ENCODE measurements around the gene SLC16A7.

SLC16A7 gene

GRCh38 chr12:59652130-59652529 is 56.3 kb downstream of the SLC16A7 start:
- TF ChIP-seq MAX (IDR thresholded peaks at IDR 0.05; ENCODE audit: low read depth, low read length) (no peak), POLR2A (IDR thresholded peaks at IDR 0.05; ENCODE audit: extremely low read depth, insufficient read length) (no peak), CTCF (IDR thresholded peaks at IDR 0.05; ENCODE audit: low read depth, low read length) (no peak), MYC (IDR thresholded peaks at IDR 0.05; ENCODE audit: low read depth, low read length) (no peak)
- DNase-seq (ENCODE audit: low read depth), result no peak
- H3K4me3 ChIP-seq (ENCODE audit: low read depth, low read length), result no peak overlapping the region

- no peak overlapping the region for H3K4me3 ChIP-seq (ENCODE audit: low read depth, low read length)
- DNase-seq (ENCODE audit: low read depth), result no peak
- TF ChIP-seq MAX (IDR thresholded peaks at IDR 0.05; ENCODE audit: low read depth, low read length) (no peak), POLR2A (IDR thresholded peaks at IDR 0.05; ENCODE audit: extremely low read depth, insufficient read length) (no peak), CTCF (IDR thresholded peaks at IDR 0.05; ENCODE audit: low read depth, low read length) (no peak), MYC (IDR thresholded peaks at IDR 0.05; ENCODE audit: low read depth, low read length) (no peak)
Observed at GRCh38 chr12:59654061-59654460, 58.2 kb downstream of the SLC16A7 start.

GRCh38 chr12:59657266-59657665 is 61.4 kb downstream of the SLC16A7 start:
- TF ChIP-seq MAX (IDR thresholded peaks at IDR 0.05; ENCODE audit: low read depth, low read length) (no peak), MYC (IDR thresholded peaks at IDR 0.05; ENCODE audit: low read depth, low read length) (no peak), POLR2A (IDR thresholded peaks at IDR 0.05; ENCODE audit: extremely low read depth, insufficient read length) (no peak), CTCF (IDR thresholded peaks at IDR 0.05; ENCODE audit: low read depth, low read length) (no peak)
- no peak overlapping the region for H3K4me3 ChIP-seq (ENCODE audit: low read depth, low read length)
- DNase-seq (ENCODE audit: low read depth), result no peak

- no peak overlapping the region for H3K4me3 ChIP-seq (ENCODE audit: low read depth, low read length)
- no peak for TF ChIP-seq MYC (IDR thresholded peaks at IDR 0.05; ENCODE audit: low read depth, low read length)
- TF ChIP-seq POLR2A (IDR thresholded peaks at IDR 0.05; ENCODE audit: extremely low read depth, insufficient read length), result no peak
- TF ChIP-seq MAX (IDR thresholded peaks at IDR 0.05; ENCODE audit: low read depth, low read length), result no peak
- TF ChIP-seq CTCF (IDR thresholded peaks at IDR 0.05; ENCODE audit: low read depth, low read length), result no peak
- DNase-seq (ENCODE audit: low read depth), result no peak
Observed at GRCh38 chr12:59657711-59658110, 61.9 kb downstream of the SLC16A7 start.

- peak; percentile 8 for DNase-seq (ENCODE audit: low read depth)
- no peak for TF ChIP-seq MYC (IDR thresholded peaks at IDR 0.05; ENCODE audit: low read depth, low read length)
- TF ChIP-seq MAX (IDR thresholded peaks at IDR 0.05; ENCODE audit: low read depth, low read length), result no peak
- no peak for TF ChIP-seq POLR2A (IDR thresholded peaks at IDR 0.05; ENCODE audit: extremely low read depth, insufficient read length)
- no peak for TF ChIP-seq CTCF (IDR thresholded peaks at IDR 0.05; ENCODE audit: low read depth, low read length)
Observed at GRCh38 chr12:59660148-59660547, 64.3 kb downstream of the SLC16A7 start.

More at GRCh38 chr12:59660148-59660547, 64.3 kb downstream of the SLC16A7 start:
- no peak overlapping the region for H3K4me3 ChIP-seq (ENCODE audit: low read depth, low read length)
